ENCODE measurements around the gene PSENEN.
"Not testable (repeated sequence)": the region's sequence is repeated elsewhere in the genome, so short reads cannot be mapped to it uniquely, and the experiment has no call there.

The PSENEN gene

GRCh38 chr19:35719402-35720162 is 25.9 kb upstream of the PSENEN start:
- no peak for DNase-seq

GRCh38 chr19:35720163-35720524 is 25.3 kb upstream of the PSENEN start:
- DNase-seq = no peak

- DNase-seq = no peak
Observed at GRCh38 chr19:35720648-35721047, 24.8 kb upstream of the PSENEN start.

GRCh38 chr19:35721374-35721773 is 24.1 kb upstream of the PSENEN start:
- DNase-seq = no peak

DNA sequence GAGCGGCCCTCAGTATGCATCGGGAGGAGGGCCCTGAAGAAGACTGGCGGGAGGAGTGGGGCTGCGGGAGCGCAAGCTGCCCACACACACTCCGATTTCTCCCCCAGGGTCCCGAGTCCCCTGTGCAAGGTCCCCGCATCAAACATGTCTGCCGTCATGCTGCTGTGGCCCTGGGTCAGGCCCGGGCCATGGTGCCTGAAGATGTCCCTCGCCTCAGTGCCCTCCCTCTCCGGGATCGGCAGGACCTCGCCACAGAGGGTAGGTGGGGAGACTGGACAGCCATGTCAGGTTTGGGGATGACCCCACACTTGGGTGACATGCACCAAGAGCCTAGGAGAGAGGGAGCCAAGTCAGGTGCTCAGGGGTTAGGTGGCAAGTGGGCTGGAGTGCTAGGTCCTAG is 23.0 kb upstream of the PSENEN start:
- DNase-seq = no peak

GRCh38 chr19:35722897-35723296 is 22.6 kb upstream of the PSENEN start:
- DNase-seq = no peak

- no peak for DNase-seq
Observed at GRCh38 chr19:35723671-35724070, 21.8 kb upstream of the PSENEN start.

GRCh38 chr19:35724132-35724531 is 21.3 kb upstream of the PSENEN start:
- not testable (repeated sequence) for DNase-seq

- no peak for DNase-seq
Observed at GRCh38 chr19:35724560-35724959, 20.9 kb upstream of the PSENEN start.

GRCh38 chr19:35725216-35725861 is 20.1 kb upstream of the PSENEN start:
- no peak for DNase-seq

- no peak for DNase-seq
Observed at GRCh38 chr19:35727053-35727955, 18.1 kb upstream of the PSENEN start.

GRCh38 chr19:35727956-35728706 is 17.3 kb upstream of the PSENEN start:
- DNase-seq = no peak

- no peak for DNase-seq
Observed at GRCh38 chr19:35729021-35729420, 16.4 kb upstream of the PSENEN start.

DNA sequence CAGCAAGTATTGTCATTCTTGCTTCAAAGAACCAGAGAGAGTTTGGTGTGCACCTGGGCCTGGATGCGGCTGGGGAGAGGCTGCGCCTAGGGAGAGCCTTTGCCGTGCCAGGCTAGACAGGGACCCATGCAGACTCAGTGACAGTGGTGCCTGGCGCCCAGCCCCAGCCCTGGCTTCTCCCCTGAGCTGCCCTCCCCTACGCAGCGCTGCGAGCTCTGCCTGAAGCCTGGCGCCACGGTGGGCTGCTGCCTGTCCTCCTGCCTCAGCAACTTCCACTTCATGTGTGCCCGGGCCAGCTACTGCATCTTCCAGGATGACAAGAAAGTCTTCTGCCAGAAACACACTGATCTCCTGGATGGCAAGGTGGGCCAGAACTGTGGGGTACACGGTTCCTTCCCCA is 15.7 kb upstream of the PSENEN start:
- DNase-seq = no peak

DNA sequence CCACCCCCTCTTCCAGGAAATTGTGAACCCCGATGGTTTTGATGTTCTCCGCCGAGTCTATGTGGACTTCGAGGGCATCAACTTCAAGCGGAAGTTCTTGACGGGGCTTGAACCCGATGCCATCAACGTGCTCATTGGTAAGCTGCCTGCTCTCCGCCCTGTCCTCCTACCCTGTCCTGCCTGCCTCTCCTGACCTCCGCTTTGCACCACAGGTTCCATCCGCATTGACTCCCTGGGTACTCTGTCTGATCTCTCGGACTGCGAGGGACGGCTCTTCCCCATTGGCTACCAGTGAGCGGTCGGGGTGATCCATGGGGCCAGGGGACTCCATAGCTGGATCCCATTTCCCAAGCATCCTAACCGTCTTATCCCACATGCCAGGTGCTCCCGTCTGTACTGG is 15.1 kb upstream of the PSENEN start:
- no peak for DNase-seq

GRCh38 chr19:35731353-35731752 is 14.1 kb upstream of the PSENEN start:
- no peak for DNase-seq

DNA sequence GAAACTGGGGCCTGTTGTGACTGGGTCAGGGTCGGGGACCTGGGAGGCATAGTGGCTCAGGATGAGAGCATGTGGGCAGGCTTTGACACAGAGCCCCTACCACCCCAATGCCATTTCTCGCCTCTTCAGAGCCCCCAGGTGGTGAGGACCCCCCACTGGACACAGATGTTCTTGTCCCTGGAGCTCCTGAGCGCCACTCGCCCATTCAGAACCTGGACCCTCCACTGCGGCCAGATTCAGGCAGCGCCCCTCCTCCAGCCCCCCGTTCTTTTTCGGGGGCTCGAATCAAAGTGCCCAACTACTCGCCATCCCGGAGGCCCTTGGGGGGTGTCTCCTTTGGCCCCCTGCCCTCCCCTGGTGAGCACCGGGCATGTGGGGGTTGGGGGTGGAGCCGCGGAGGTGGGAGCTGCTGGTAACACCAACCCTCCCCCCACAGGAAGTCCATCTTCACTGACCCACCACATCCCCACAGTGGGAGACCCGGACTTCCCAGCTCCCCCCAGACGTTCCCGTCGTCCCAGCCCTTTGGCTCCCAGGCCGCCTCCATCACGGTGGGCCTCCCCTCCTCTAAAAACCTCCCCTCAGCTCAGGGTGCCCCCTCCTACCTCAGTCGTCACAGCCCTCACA is 13.6 kb upstream of the PSENEN start:
- DNase-seq = no peak

- DNase-seq = no peak
Observed at GRCh38 chr19:35732540-35733179, 12.8 kb upstream of the PSENEN start.

- no peak for DNase-seq
Observed at GRCh38 chr19:35733180-35734125, 12.0 kb upstream of the PSENEN start.

DNA sequence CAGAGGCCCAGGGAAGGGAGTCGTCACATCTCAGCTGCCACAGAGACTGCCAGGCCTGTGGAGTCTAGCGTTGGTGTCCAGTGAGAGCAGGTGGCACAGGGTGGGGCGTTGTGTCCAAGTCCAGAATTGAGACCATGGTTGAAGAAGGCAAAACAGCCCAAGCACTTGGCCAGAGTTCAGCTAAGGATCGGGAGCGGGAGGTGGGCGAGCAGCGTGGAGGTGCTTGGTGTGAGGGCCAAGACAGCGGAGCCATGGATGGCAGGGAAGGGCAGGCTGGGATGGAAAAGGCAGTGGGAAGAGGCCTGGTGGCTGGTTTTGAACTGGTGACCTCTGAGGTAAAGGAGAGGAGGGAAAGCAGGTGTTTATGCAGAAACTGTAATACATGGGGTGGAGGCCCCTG is 11.2 kb upstream of the PSENEN start:
- no peak for DNase-seq

DNA sequence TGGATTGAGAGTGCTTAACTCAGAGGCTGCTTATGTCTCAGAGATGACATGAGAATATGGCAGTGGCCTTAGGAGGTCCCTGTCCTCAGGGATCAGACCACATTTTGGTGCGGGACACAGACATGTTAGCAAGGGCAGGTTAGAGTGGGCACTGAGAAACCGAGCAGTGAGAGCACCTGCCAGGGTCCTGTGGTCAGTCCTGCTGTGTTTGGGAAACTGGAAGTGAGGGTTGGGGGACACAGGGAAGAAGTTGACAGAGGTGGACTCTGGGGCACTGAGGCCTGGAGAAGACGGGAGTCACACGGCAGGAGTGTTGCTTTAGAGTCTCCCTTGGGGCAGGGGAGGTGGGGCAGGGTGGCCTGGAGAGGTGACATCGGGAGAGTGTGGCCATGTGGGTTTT is 10.6 kb upstream of the PSENEN start:
- DNase-seq = no peak
